ENCODE data around the gene CDH4.

DNA sequence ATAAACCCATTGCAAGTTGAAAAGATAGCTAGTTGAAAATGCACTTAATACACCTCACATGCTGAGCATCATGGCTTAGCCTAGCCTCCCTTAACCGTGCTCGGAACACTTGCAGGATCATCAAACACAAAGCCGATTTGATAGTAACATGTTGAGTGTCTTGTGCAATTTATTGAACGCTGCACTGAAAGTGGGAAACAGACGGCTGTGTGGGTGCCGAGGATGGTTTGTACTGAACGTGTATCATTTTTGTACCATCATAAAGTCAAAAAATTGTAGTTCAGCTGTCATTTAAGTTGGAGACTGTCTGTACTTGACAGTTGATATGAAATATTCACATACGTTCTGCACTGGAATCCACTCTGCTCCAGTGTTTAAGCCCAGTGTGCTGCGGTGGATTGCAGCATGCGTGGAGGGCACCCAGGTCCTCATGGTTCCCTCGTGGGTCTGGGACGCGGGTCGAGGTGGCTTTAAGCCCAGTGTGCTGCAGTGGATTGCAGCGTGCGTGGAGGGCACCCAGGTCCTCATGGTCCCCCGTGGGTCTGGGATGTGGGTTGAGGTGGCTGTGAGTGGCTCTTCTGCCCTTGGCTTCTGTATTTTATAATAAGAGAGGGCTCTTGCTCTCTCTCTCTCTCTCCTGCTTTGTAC is 77.0 kb downstream of the CDH4 start:
- TF ChIP-seq, protein P1, sequence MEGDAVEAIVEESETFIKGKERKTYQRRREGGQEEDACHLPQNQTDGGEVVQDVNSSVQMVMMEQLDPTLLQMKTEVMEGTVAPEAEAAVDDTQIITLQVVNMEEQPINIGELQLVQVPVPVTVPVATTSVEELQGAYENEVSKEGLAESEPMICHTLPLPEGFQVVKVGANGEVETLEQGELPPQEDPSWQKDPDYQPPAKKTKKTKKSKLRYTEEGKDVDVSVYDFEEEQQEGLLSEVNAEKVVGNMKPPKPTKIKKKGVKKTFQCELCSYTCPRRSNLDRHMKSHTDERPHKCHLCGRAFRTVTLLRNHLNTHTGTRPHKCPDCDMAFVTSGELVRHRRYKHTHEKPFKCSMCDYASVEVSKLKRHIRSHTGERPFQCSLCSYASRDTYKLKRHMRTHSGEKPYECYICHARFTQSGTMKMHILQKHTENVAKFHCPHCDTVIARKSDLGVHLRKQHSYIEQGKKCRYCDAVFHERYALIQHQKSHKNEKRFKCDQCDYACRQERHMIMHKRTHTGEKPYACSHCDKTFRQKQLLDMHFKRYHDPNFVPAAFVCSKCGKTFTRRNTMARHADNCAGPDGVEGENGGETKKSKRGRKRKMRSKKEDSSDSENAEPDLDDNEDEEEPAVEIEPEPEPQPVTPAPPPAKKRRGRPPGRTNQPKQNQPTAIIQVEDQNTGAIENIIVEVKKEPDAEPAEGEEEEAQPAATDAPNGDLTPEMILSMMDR (IDR thresholded peaks at IDR 0.05; ENCODE audit: insufficient read depth, low read depth, low read length) = no peak
- no peak for TF ChIP-seq EZH2 (IDR thresholded peaks at IDR 0.05; ENCODE audit: insufficient read depth, low read length)

All from astrocyte (in vitro differentiated cells and primary cell).